ENCODE results near the gene AARS2.
A peak's percentile ranks its signal among the peaks of the same experiment; 100 is the strongest.

The AARS2 gene

GRCh38 chr6:44302856-44303255 lies 10.3 kb downstream of the AARS2 start:
- Histone ChIP-seq H3K4me1 (ENCODE audit: control insufficient read depth, insufficient read depth, low read length, poor library complexity, severe bottlenecking) (peaks cover 2% of the 10 kb centered on the region), H3K27me3 (replicated peaks; ENCODE audit: control insufficient read depth, insufficient read depth, low read length, poor library complexity, severe bottlenecking) (peaks cover 3% of the 10 kb centered on the region), H3K9me3 (ENCODE audit: control insufficient read depth, low read length) (no peaks in the 10 kb centered on the region), H3K4me3 (ENCODE audit: insufficient read depth, low read depth, low read length, poor library complexity, severe bottlenecking) (no peak overlapping the region), H3K27ac (ENCODE audit: insufficient read depth, low read length, poor library complexity, severe bottlenecking) (no peak overlapping the region), H3K36me3 (ENCODE audit: control insufficient read depth, insufficient read depth, low read length) (peaks cover 52% of the 10 kb centered on the region)
- DNase-seq = no peak

- DNase-seq = no peak
- H3K9me3 ChIP-seq (ENCODE audit: control insufficient read depth, low read length) = no peaks in the 10 kb centered on the region
- H3K36me3 ChIP-seq (ENCODE audit: control insufficient read depth, insufficient read depth, low read length) = peaks cover 47% of the 10 kb centered on the region
- no peak overlapping the region for H3K4me3 ChIP-seq (ENCODE audit: insufficient read depth, low read depth, low read length, poor library complexity, severe bottlenecking)
- H3K4me1 ChIP-seq (ENCODE audit: control insufficient read depth, insufficient read depth, low read length, poor library complexity, severe bottlenecking) = peaks cover 10% of the 10 kb centered on the region
- H3K27me3 ChIP-seq (replicated peaks; ENCODE audit: control insufficient read depth, insufficient read depth, low read length, poor library complexity, severe bottlenecking) = peaks cover 8% of the 10 kb centered on the region
- H3K27ac ChIP-seq (ENCODE audit: insufficient read depth, low read length, poor library complexity, severe bottlenecking) = no peak overlapping the region
Observed at GRCh38 chr6:44301782-44302564, 11.2 kb downstream of the AARS2 start.

DNA sequence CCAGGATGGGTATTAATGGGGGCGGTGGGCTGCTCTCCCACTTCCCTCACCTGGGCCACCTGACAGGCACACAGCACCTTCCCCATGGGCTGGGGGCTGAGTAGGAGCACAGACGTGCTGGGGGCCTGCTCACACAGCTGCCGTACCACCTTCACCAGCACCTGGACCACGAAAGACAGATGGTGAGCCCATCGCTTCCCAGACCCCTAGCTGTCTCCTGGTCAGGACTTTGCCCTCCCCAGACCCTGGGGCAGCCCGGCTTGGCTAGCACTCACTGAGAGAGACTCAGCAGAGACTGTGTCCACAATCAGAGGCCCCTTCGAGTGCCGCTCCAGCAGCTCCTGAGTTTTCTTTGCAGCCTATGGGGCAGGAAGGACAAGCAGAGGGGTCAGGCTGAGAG lies 12.0 kb downstream of the AARS2 start:
- no peak overlapping the region for H3K27ac ChIP-seq (ENCODE audit: insufficient read depth, low read length, poor library complexity, severe bottlenecking)
- no peak for DNase-seq

GRCh38 chr6:44300292-44300823 lies 12.8 kb downstream of the AARS2 start:
- Histone ChIP-seq H3K27ac (ENCODE audit: insufficient read depth, low read length, poor library complexity, severe bottlenecking) (no peak overlapping the region), H3K36me3 (ENCODE audit: control insufficient read depth, insufficient read depth, low read length) (peaks cover 38% of the 10 kb centered on the region), H3K4me3 (ENCODE audit: insufficient read depth, low read depth, low read length, poor library complexity, severe bottlenecking) (no peak overlapping the region), H3K27me3 (replicated peaks; ENCODE audit: control insufficient read depth, insufficient read depth, low read length, poor library complexity, severe bottlenecking) (peaks cover 22% of the 10 kb centered on the region), H3K4me1 (ENCODE audit: control insufficient read depth, insufficient read depth, low read length, poor library complexity, severe bottlenecking) (peaks cover 12% of the 10 kb centered on the region), H3K9me3 (ENCODE audit: control insufficient read depth, low read length) (no peaks in the 10 kb centered on the region)
- no peak for DNase-seq

More for the DNA sequence above, 12.0 kb downstream of the AARS2 start:
- Histone ChIP-seq H3K4me1 (ENCODE audit: control insufficient read depth, insufficient read depth, low read length, poor library complexity, severe bottlenecking) (peaks cover 12% of the 10 kb centered on the region), H3K4me3 (ENCODE audit: insufficient read depth, low read depth, low read length, poor library complexity, severe bottlenecking) (no peak overlapping the region), H3K9me3 (ENCODE audit: control insufficient read depth, low read length) (no peaks in the 10 kb centered on the region), H3K36me3 (ENCODE audit: control insufficient read depth, insufficient read depth, low read length) (peaks cover 42% of the 10 kb centered on the region), H3K27me3 (replicated peaks; ENCODE audit: control insufficient read depth, insufficient read depth, low read length, poor library complexity, severe bottlenecking) (peaks cover 17% of the 10 kb centered on the region)

DNA sequence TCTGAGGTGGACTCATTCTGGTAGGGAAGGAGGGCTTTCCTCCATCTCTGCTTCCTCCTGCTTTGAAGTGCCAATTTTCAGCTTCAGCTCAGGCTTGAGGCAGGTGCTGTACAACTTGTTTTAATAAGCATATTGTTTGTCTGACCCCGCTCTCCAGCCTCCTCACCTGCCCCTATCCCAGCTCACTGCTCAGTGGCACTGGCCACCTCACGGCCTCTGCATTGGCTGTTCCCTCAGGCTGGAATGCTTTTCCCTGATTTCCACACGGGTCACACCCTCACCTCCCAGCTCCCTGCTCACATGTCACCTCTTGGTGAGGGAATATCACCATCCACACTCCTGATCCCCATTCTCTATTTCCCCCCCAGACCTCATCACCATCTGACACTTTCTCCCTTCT lies 14.3 kb downstream of the AARS2 start:
- no peak for DNase-seq
- H3K9me3 ChIP-seq (ENCODE audit: control insufficient read depth, low read length) = no peaks in the 10 kb centered on the region

GRCh38 chr6:44298055-44298803 lies 14.9 kb downstream of the AARS2 start:
- Histone ChIP-seq H3K36me3 (ENCODE audit: control insufficient read depth, insufficient read depth, low read length) (peaks cover 26% of the 10 kb centered on the region), H3K27ac (ENCODE audit: insufficient read depth, low read length, poor library complexity, severe bottlenecking) (no peak overlapping the region), H3K27me3 (replicated peaks; ENCODE audit: control insufficient read depth, insufficient read depth, low read length, poor library complexity, severe bottlenecking) (peaks cover 28% of the 10 kb centered on the region), H3K9me3 (ENCODE audit: control insufficient read depth, low read length) (no peaks in the 10 kb centered on the region), H3K4me3 (ENCODE audit: insufficient read depth, low read depth, low read length, poor library complexity, severe bottlenecking) (peak overlapping the region; percentile 59), H3K4me1 (ENCODE audit: control insufficient read depth, insufficient read depth, low read length, poor library complexity, severe bottlenecking) (peaks cover 12% of the 10 kb centered on the region)
- no peak for DNase-seq

More for the DNA sequence above, 14.3 kb downstream of the AARS2 start:
- Histone ChIP-seq H3K36me3 (ENCODE audit: control insufficient read depth, insufficient read depth, low read length) (peaks cover 32% of the 10 kb centered on the region), H3K27me3 (replicated peaks; ENCODE audit: control insufficient read depth, insufficient read depth, low read length, poor library complexity, severe bottlenecking) (peaks cover 28% of the 10 kb centered on the region), H3K4me3 (ENCODE audit: insufficient read depth, low read depth, low read length, poor library complexity, severe bottlenecking) (no peak overlapping the region), H3K4me1 (ENCODE audit: control insufficient read depth, insufficient read depth, low read length, poor library complexity, severe bottlenecking) (peaks cover 12% of the 10 kb centered on the region), H3K27ac (ENCODE audit: insufficient read depth, low read length, poor library complexity, severe bottlenecking) (no peak overlapping the region)

DNA sequence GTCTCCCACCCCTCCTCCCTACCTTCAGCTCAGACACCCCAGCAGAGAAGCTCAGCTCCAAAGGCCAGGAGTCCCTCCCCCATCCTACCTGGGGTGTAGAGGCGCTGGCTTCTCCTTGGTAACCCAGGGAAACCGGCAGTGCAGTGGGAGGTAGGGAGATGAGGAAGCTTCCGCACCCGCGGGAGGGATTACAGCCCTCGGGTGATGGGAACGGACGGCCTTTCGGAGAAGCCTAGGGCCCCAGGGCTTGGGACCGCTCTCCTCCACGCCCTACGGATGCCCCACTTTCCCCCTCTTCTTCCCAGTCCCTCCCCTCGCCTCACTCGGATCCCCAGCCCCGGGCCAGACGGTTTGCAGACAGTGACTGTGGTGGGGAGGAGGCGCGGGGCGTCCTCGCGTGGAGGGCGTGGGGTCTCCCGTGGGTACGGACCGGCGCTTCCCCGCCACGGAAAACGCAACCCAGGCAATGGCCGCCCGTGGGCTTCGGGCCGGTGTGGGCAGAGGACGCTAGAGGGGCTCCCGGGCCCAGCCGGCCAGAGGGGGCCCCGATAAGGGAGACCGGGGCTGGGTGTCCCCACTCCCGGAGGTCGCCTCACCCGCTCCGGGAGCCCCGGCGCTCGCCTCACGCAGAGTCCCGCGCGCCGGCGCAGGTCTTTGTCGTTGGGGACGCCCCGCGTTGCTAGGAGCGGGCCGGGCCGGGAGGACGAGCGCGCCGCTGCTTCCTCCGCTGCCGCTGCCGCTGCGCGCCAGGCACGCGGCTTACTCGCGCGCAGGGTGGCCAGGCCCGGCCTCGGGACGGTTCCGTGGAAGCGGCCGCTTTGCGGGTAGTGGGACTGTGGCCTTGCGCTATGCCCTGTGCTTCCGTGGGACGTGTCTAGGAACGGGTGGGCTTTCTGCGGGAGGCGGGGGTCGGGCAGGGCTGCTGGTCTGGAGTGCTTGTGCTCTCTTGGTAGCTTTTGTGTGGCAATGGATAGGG lies 15.8 kb downstream of the AARS2 start:
- DNase-seq = no peak
- Histone ChIP-seq H3K36me3 (ENCODE audit: control insufficient read depth, insufficient read depth, low read length) (peaks cover 17% of the 10 kb centered on the region), H3K27ac (ENCODE audit: insufficient read depth, low read length, poor library complexity, severe bottlenecking) (no peak overlapping the region), H3K4me1 (ENCODE audit: control insufficient read depth, insufficient read depth, low read length, poor library complexity, severe bottlenecking) (peaks cover 12% of the 10 kb centered on the region), H3K4me3 (ENCODE audit: insufficient read depth, low read depth, low read length, poor library complexity, severe bottlenecking) (peak overlapping the region; percentile 59), H3K27me3 (replicated peaks; ENCODE audit: control insufficient read depth, insufficient read depth, low read length, poor library complexity, severe bottlenecking) (peaks cover 28% of the 10 kb centered on the region), H3K9me3 (ENCODE audit: control insufficient read depth, low read length) (no peaks in the 10 kb centered on the region)

GRCh38 chr6:44294832-44295791 lies 18.0 kb downstream of the AARS2 start:
- no peak for DNase-seq
- H3K9me3 ChIP-seq (ENCODE audit: control insufficient read depth, low read length) = no peaks in the 10 kb centered on the region
- no peak overlapping the region for H3K27ac ChIP-seq (ENCODE audit: insufficient read depth, low read length, poor library complexity, severe bottlenecking)
- peaks cover 28% of the 10 kb centered on the region for H3K27me3 ChIP-seq (replicated peaks; ENCODE audit: control insufficient read depth, insufficient read depth, low read length, poor library complexity, severe bottlenecking)
- peaks cover 12% of the 10 kb centered on the region for H3K4me1 ChIP-seq (ENCODE audit: control insufficient read depth, insufficient read depth, low read length, poor library complexity, severe bottlenecking)
- H3K36me3 ChIP-seq (ENCODE audit: control insufficient read depth, insufficient read depth, low read length) = no peaks in the 10 kb centered on the region
- H3K4me3 ChIP-seq (ENCODE audit: insufficient read depth, low read depth, low read length, poor library complexity, severe bottlenecking) = no peak overlapping the region

Measured in effector memory CD4-positive, alpha-beta T cell (primary cell).